Rectal smooth muscle tissue (tissue), 1 donor: ENCODE results near the gene AGO4.
A peak's percentile ranks its signal among the peaks of the same experiment; 100 is the strongest.
"Not testable (repeated sequence)": the region's sequence is repeated elsewhere in the genome, so short reads cannot be mapped to it uniquely, and the experiment has no call there.

Experiments used
- H3K27ac ChIP-seq: one replicate; pipeline ENCODE4 v1.7.0; 2013; ENCODE audit warnings: low read depth, low read length, inconsistent platforms
- H3K27me3 ChIP-seq: one replicate; pipeline ENCODE4 v1.7.0; 2013; ENCODE audit warnings: low read length; ENCODE audit not compliant: control insufficient read depth, insufficient read depth
- H3K36me3 ChIP-seq: one replicate; pipeline ENCODE4 v1.7.0; 2013; ENCODE audit warnings: low read length; ENCODE audit not compliant: control insufficient read depth, insufficient read depth
- H3K4me1 ChIP-seq: one replicate; pipeline ENCODE4 v1.7.0; 2013; ENCODE audit warnings: low read length; ENCODE audit not compliant: control insufficient read depth, insufficient read depth
- H3K4me3 ChIP-seq: one replicate; pipeline ENCODE4 v1.7.0; 2013; ENCODE audit warnings: low read length
- H3K9ac ChIP-seq: one replicate; pipeline ENCODE4 v1.7.0; 2013; ENCODE audit warnings: low read length

The AGO4 gene

GRCh38 chr1:35790670-35791069, 17.1 kb upstream of the AGO4 start:
- no peak overlapping the region for H3K4me3 ChIP-seq
- no peak overlapping the region for H3K9ac ChIP-seq
- no peaks in the 10 kb centered on the region for H3K27me3 ChIP-seq
- H3K36me3 ChIP-seq: no peaks in the 10 kb centered on the region
- H3K27ac ChIP-seq: no peak overlapping the region
- H3K4me1 ChIP-seq: no peaks in the 10 kb centered on the region

GRCh38 chr1:35795295-35795694, 12.5 kb upstream of the AGO4 start:
- H3K27ac ChIP-seq: no peak overlapping the region
- H3K27me3 ChIP-seq: no peaks in the 10 kb centered on the region
- H3K36me3 ChIP-seq: no peaks in the 10 kb centered on the region

GRCh38 chr1:35797380-35797779, 10.4 kb upstream of the AGO4 start:
- H3K4me3 ChIP-seq: no peak overlapping the region
- H3K4me1 ChIP-seq: no peaks in the 10 kb centered on the region
- H3K9ac ChIP-seq: no peak overlapping the region
- H3K36me3 ChIP-seq: no peaks in the 10 kb centered on the region
- no peak overlapping the region for H3K27ac ChIP-seq
- H3K27me3 ChIP-seq: no peaks in the 10 kb centered on the region

More at GRCh38 chr1:35795295-35795694, 12.5 kb upstream of the AGO4 start:
- H3K4me1 ChIP-seq: no peaks in the 10 kb centered on the region
- no peak overlapping the region for H3K9ac ChIP-seq
- no peak overlapping the region for H3K4me3 ChIP-seq

- not testable (repeated sequence) for H3K9ac ChIP-seq, H3K36me3 ChIP-seq, H3K4me1 ChIP-seq, H3K27ac ChIP-seq, H3K27me3 ChIP-seq, H3K4me3 ChIP-seq
These were observed 9.8 kb upstream of the AGO4 start for GRCh38 chr1:35798019-35798418.

GRCh38 chr1:35800167-35800887, 7.5 kb upstream of the AGO4 start:
- H3K4me3 ChIP-seq, H3K27ac ChIP-seq, H3K36me3 ChIP-seq, H3K27me3 ChIP-seq, H3K9ac ChIP-seq, H3K4me1 ChIP-seq: not testable (repeated sequence)

- peak overlapping the region; percentile 80 for H3K4me3 ChIP-seq
These were observed 766 bp downstream of the AGO4 start for GRCh38 chr1:35808450-35809113.

GRCh38 chr1:35809114-35810095, 1.6 kb downstream of the AGO4 start:
- peak overlapping the region; percentile 81 for H3K27ac ChIP-seq
- no peak overlapping the region for H3K9ac ChIP-seq
- H3K4me3 ChIP-seq: peak overlapping the region; percentile 80
- peaks cover 8% of the 10 kb centered on the region for H3K4me1 ChIP-seq
- no peaks in the 10 kb centered on the region for H3K27me3 ChIP-seq
- no peaks in the 10 kb centered on the region for H3K36me3 ChIP-seq

More at GRCh38 chr1:35808450-35809113, 766 bp downstream of the AGO4 start:
- Histone ChIP-seq H3K9ac (peak overlapping the region; percentile 62), H3K27ac (peak overlapping the region; percentile 81), H3K36me3 (no peaks in the 10 kb centered on the region), H3K27me3 (no peaks in the 10 kb centered on the region), H3K4me1 (peaks cover 8% of the 10 kb centered on the region)

- no peak overlapping the region for H3K9ac ChIP-seq
- H3K4me3 ChIP-seq: no peak overlapping the region
- peak overlapping the region; percentile 28 for H3K27ac ChIP-seq
- peaks cover 8% of the 10 kb centered on the region for H3K4me1 ChIP-seq
- H3K27me3 ChIP-seq: no peaks in the 10 kb centered on the region
- no peaks in the 10 kb centered on the region for H3K36me3 ChIP-seq
These were observed 2.5 kb downstream of the AGO4 start for GRCh38 chr1:35810096-35810881.

GRCh38 chr1:35812754-35813153, 4.9 kb downstream of the AGO4 start:
- H3K27me3 ChIP-seq, H3K4me3 ChIP-seq, H3K27ac ChIP-seq, H3K36me3 ChIP-seq, H3K4me1 ChIP-seq, H3K9ac ChIP-seq: not testable (repeated sequence)

GRCh38 chr1:35825255-35825654, 17.4 kb downstream of the AGO4 start:
- no peaks in the 10 kb centered on the region for H3K4me1 ChIP-seq
- H3K36me3 ChIP-seq: no peaks in the 10 kb centered on the region
- no peak overlapping the region for H3K27ac ChIP-seq
- H3K27me3 ChIP-seq: no peaks in the 10 kb centered on the region
- H3K9ac ChIP-seq: no peak overlapping the region
- no peak overlapping the region for H3K4me3 ChIP-seq

- H3K36me3 ChIP-seq: peaks cover 13% of the 10 kb centered on the region
- H3K9ac ChIP-seq: no peak overlapping the region
- no peak overlapping the region for H3K27ac ChIP-seq
These were observed 24.6 kb downstream of the AGO4 start for GRCh38 chr1:35832276-35832905.

More at GRCh38 chr1:35832276-35832905, 24.6 kb downstream of the AGO4 start:
- Histone ChIP-seq H3K4me3 (no peak overlapping the region), H3K4me1 (no peaks in the 10 kb centered on the region), H3K27me3 (no peaks in the 10 kb centered on the region)
